Astrocyte of the spinal cord (primary cell): ENCODE data around the gene PRSS53.

Source experiments
- DNase-seq: peaks from one replicate; pipeline ENCODE4 v3.0.0; 2011; ENCODE audit warnings: low read depth, low spot score
- H3K4me3 ChIP-seq: 2 replicates; pipeline ENCODE4 v1.5.1; 2011; ENCODE audit warnings: low read depth, mild to moderate bottlenecking, low read length, moderate library complexity
- in situ Hi-C: cut with HindIII; loops from 2 replicates; pipeline ENCODE4 v1.10.0; 2017; ENCODE audit warnings: low sequenced_read_pairs
- TF ChIP-seq, protein P1 (sequence below): IDR thresholded peaks from 2 replicates; pipeline ENCODE4 v1.5.1; 2012; ENCODE audit warnings: low read depth, mild to moderate bottlenecking, low read length, inconsistent platforms

The PRSS53 gene

DNA sequence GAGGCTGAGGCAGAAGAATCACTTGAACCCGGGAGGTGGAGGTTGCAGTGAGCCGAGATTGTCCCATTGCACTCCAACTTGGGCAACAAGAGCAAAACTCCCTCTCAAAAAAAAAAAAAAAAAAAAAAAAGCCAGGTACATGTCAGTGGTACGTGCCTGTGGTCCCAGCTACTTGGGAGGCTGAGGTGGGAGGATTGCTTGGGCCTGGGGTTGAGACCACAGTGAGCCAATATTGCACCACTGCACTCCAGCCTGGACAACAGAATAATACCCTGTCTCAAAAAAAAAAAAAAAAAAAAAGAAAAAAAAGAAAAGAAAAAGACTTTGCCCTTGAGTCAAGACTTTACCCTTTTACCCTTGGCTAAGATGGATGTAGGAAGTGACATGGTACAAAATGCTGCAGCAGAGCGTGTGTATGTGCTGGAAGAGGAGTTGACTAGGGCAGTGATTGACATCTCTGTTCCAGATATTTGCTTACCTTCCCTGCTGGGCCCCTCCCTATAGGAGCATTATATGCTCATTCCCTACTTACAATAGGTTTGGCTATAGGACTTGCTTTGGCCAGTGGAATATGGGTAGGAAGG is 44.8 kb downstream of the PRSS53 start:
- in situ Hi-C loops: no loop called here
- H3K4me3 ChIP-seq: no peak overlapping the region
- DNase-seq: no peak
- TF ChIP-seq, protein P1, sequence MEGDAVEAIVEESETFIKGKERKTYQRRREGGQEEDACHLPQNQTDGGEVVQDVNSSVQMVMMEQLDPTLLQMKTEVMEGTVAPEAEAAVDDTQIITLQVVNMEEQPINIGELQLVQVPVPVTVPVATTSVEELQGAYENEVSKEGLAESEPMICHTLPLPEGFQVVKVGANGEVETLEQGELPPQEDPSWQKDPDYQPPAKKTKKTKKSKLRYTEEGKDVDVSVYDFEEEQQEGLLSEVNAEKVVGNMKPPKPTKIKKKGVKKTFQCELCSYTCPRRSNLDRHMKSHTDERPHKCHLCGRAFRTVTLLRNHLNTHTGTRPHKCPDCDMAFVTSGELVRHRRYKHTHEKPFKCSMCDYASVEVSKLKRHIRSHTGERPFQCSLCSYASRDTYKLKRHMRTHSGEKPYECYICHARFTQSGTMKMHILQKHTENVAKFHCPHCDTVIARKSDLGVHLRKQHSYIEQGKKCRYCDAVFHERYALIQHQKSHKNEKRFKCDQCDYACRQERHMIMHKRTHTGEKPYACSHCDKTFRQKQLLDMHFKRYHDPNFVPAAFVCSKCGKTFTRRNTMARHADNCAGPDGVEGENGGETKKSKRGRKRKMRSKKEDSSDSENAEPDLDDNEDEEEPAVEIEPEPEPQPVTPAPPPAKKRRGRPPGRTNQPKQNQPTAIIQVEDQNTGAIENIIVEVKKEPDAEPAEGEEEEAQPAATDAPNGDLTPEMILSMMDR: no peak

DNA sequence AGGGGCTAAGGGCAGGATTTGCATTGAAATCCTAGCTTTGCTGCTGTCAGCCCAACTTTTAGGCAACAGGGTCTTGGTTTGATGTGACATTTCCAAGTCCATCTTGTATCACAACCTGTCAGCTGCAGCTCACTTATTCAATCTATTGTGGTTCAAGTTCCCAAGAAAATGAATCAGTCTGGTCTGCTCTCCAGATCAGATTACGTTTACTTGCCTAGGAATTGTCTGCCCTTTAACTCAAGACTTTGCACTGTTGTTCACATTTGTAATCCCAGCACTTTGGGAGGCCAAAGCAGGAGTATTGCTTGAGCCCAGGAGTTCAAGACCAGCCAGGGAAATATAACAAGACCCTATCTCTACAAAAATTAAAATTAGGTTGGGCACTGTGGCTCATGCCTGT is 45.4 kb downstream of the PRSS53 start:
- no peak for DNase-seq
- TF ChIP-seq, protein P1: no peak
- in situ Hi-C loops: no loop called here
- no peak overlapping the region for H3K4me3 ChIP-seq

DNA sequence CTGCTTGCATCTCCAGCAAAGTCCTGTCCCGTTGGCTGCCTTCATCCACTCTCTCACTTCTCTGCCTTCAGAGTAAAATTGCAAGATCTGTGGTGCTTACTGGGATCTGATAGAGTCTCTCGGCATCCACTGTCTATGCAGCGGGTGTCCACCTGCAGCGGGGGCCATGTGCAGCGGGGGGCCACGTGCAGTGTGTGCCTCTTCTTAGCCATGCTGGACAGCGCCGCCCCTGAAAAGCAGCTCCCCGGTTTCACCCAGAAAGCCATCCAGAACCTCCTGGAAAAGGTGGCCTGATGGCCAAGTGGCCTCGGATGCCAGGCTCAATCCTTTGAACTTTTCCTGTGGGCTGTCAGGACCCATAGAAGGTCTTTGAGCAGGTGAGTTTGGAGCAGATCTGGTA is 45.9 kb downstream of the PRSS53 start:
- TF ChIP-seq, protein P1: no peak
- DNase-seq: no peak
- in situ Hi-C loops: no loop called here
- H3K4me3 ChIP-seq: no peak overlapping the region

DNA sequence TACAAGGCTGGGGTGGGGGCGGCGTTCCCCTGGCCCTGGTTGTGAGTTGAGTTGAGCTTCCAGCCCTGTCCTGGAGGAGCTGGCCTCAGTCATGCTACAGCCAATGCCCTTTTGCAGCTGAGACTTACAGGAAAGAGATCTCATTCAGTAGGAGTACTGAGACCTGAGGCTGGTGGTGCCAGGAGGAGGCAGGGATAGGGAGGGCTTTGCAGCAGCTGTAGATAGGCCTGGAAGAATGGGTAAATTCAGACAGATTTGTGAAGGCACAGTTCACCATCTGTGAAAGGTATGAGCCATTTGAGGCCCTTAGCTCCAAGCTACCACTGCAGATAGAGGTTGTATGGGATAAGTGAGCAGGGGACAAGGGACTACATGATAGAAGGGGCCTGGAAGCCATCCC is 49.8 kb downstream of the PRSS53 start:
- no peak for DNase-seq
- TF ChIP-seq, protein P1: no peak
- no peak overlapping the region for H3K4me3 ChIP-seq
- in situ Hi-C loops: no loop called here

DNA sequence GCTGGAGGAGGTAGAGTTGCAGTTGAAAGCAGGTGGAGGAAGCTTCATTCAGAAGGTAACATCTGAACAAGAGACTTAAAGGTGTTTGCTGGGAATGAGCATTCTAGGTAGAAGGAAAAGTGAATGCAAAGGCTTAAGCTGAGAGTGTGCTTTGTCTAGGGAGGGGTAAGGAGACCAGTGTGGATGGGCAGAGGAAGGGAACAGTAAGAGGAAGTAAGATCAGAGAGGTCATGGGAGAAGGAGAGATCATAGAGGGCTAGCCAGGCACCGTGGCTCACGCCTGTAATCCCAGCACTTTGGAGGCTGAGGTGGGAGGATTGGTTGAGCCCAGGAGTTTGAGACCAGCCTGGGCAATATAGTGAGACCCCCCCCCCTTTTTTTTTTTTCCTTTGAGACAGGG is 52.1 kb downstream of the PRSS53 start:
- DNase-seq: no peak
- TF ChIP-seq, protein P1: no peak
- no peak overlapping the region for H3K4me3 ChIP-seq

DNA sequence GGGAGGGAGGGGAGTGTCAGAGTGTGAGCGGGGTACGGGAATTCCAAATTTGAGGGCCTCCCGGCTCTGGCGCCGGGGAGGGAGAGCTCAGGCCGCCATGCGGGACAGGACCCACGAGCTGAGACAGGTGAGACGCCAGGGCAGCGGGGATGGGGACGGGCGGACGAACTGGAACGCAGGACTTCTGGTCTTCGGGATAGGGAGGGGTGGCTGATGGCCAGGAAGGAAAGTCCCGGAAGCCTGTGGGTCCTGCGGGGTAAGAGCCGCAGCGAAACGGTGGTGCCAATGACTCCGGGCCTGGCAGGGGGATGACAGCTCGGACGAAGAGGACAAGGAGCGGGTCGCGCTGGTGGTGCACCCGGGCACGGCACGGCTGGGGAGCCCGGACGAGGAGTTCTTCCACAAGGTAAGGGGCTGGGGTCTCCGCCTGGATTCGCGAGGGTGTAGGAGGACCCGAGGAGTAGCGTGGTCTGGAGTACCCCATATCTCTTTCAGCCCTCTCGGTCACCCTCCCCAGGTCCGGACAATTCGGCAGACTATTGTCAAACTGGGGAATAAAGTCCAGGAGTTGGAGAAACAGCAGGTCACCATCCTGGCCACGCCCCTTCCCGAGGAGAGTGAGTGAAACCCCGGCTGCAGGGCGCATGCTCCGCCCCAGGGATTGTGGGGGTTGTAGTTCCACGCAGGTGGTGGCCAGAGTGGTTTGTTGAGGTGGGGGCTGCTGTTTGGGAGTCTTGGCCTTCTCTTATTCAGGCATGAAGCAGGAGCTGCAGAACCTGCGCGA is 54.8 kb downstream of the PRSS53 start:
- DNase-seq: peak; percentile 69
- in situ Hi-C loops: no loop called here
- H3K4me3 ChIP-seq: peak overlapping the region; percentile 99
- TF ChIP-seq, protein P1: no peak

More for the DNA sequence above, 52.1 kb downstream of the PRSS53 start:
- in situ Hi-C loops: no loop called here
